Loucy (cell line): ENCODE results near the gene S100B.

ENCODE experiments used
- H2AFZ ChIP-seq: fragments of 200-600 bp; sonication (generic); 2 replicates; pipeline ENCODE4 v1.6.0; 2016; ENCODE audit warnings: antibody characterized with exemption, mild to moderate bottlenecking, low read length, moderate library complexity
- H3F3A ChIP-seq: fragments of 200-600 bp; 2 replicates; pipeline ENCODE4 v1.6.0; 2016; ENCODE audit warnings: antibody characterized with exemption, low read depth, mild to moderate bottlenecking
- H3K27me3 ChIP-seq: fragments of 200-600 bp; sonication (generic); 2 replicates; pipeline ENCODE4 v1.6.1; 2014; ENCODE audit warnings: low read length, mild to moderate bottlenecking; ENCODE audit not compliant: insufficient read depth, poor library complexity, severe bottlenecking
- H3K36me3 ChIP-seq: fragments of 200-600 bp; sonication (generic); 2 replicates; pipeline ENCODE4 v1.6.1; 2016; ENCODE audit warnings: low read length; ENCODE audit not compliant: insufficient read depth
- H3K4me1 ChIP-seq: fragments of 200-600 bp; sonication (generic); 2 replicates; pipeline ENCODE4 v1.5.1; 2014; ENCODE audit warnings: low read length, mild to moderate bottlenecking; ENCODE audit not compliant: insufficient read depth, poor library complexity, severe bottlenecking
- H3K4me2 ChIP-seq: fragments of 200-600 bp; sonication (generic); 2 replicates; pipeline ENCODE4 v1.6.0; 2014; ENCODE audit warnings: antibody characterized with exemption, low read length, low read depth, mild to moderate bottlenecking; ENCODE audit not compliant: poor library complexity, severe bottlenecking
- H3K4me3 ChIP-seq: fragments of 200-600 bp; sonication (generic); 2 replicates; pipeline ENCODE4 v1.5.1; 2014; ENCODE audit warnings: low read length, mild to moderate bottlenecking, mixed read lengths; ENCODE audit not compliant: poor library complexity, severe bottlenecking
- H3K79me2 ChIP-seq: fragments of 200-600 bp; sonication (generic); 2 replicates; pipeline ENCODE4 v1.6.1; 2014; ENCODE audit warnings: low read length; ENCODE audit not compliant: insufficient read depth
- H3K9ac ChIP-seq: fragments of 200-600 bp; sonication (generic); 2 replicates; pipeline ENCODE4 v1.6.0; 2014; ENCODE audit warnings: mild to moderate bottlenecking, low read depth, low read length, moderate library complexity; ENCODE audit not compliant: poor library complexity, severe bottlenecking
- H3K9me2 ChIP-seq: fragments of 200-600 bp; sonication (generic); replicated peaks from 2 replicates; pipeline ENCODE4 v1.6.1; 2016; ENCODE audit warnings: low read depth, low read length, mixed read lengths
- H3K9me3 ChIP-seq: fragments of 200-600 bp; sonication (generic); 2 replicates; pipeline ENCODE4 v1.6.1; 2014; ENCODE audit warnings: mild to moderate bottlenecking, antibody characterized with exemption, low read length, low read depth; ENCODE audit not compliant: insufficient read depth
- H4K20me1 ChIP-seq: fragments of 200-600 bp; sonication (generic); 2 replicates; pipeline ENCODE4 v1.6.0; 2014; ENCODE audit warnings: antibody characterized with exemption, low read length, mild to moderate bottlenecking; ENCODE audit not compliant: insufficient read depth, poor library complexity, severe bottlenecking
- CTCF ChIP-seq: fragments of 200-600 bp; sonication (generic); conservative IDR thresholded peaks from 2 replicates; pipeline ENCODE4 v1.5.1; 2014; ENCODE audit warnings: mild to moderate bottlenecking, antibody characterized with exemption, low read length
- EZH2phosphoT487 ChIP-seq: fragments of 200-600 bp; IDR thresholded peaks from 2 replicates; pipeline ENCODE4 v1.6.1; 2018; ENCODE audit warnings: antibody characterized with exemption, mild to moderate bottlenecking, moderate library complexity, borderline replicate concordance

Gene S100B

GRCh38 chr21:46616050-46616449 lies 11.2 kb upstream of the S100B start:
- Histone ChIP-seq H3K4me3 (no peak overlapping the region), H4K20me1 (no peaks in the 10 kb centered on the region), H3K79me2 (no peaks in the 10 kb centered on the region), H2AFZ (no peak overlapping the region), H3K36me3 (no peaks in the 10 kb centered on the region), H3K9ac (no peak overlapping the region), H3K9me3 (no peaks in the 10 kb centered on the region), H3K9me2 (no peaks in the 10 kb centered on the region), H3K4me2 (no peak overlapping the region), H3F3A (no peaks in the 10 kb centered on the region), H3K27me3 (no peaks in the 10 kb centered on the region), H3K4me1 (peaks cover 24% of the 10 kb centered on the region)
- TF ChIP-seq CTCF = no peak
- TF ChIP-seq EZH2phosphoT487 = no peak

GRCh38 chr21:46613391-46613790 lies 8.5 kb upstream of the S100B start:
- Histone ChIP-seq H3F3A (no peaks in the 10 kb centered on the region), H3K27me3 (no peaks in the 10 kb centered on the region), H3K4me3 (no peak overlapping the region), H2AFZ (no peak overlapping the region), H3K79me2 (no peaks in the 10 kb centered on the region), H3K4me2 (no peak overlapping the region), H3K36me3 (no peaks in the 10 kb centered on the region), H3K9me3 (no peaks in the 10 kb centered on the region; the same call in 1 of the 2 replicates), H3K9me2 (no peaks in the 10 kb centered on the region), H4K20me1 (no peaks in the 10 kb centered on the region), H3K4me1 (peaks cover 4% of the 10 kb centered on the region), H3K9ac (no peak overlapping the region)
- TF ChIP-seq EZH2phosphoT487 (no peak), CTCF (no peak)

- H3K4me1 ChIP-seq = peaks cover 30% of the 10 kb centered on the region
Observed at GRCh38 chr21:46610018-46610701, 5.3 kb upstream of the S100B start.

More at GRCh38 chr21:46610018-46610701, 5.3 kb upstream of the S100B start:
- H3K4me2 ChIP-seq = no peak overlapping the region
- H2AFZ ChIP-seq = no peak overlapping the region
- no peak for TF ChIP-seq CTCF
- TF ChIP-seq EZH2phosphoT487 = no peak
- H3K27me3 ChIP-seq = no peaks in the 10 kb centered on the region
- no peaks in the 10 kb centered on the region for H3K9me2 ChIP-seq
- H3K9me3 ChIP-seq = no peaks in the 10 kb centered on the region; the same call in 1 of the 2 replicates
- no peak overlapping the region for H3K4me3 ChIP-seq
- no peak overlapping the region for H3K9ac ChIP-seq
- H3F3A ChIP-seq = no peaks in the 10 kb centered on the region
- no peaks in the 10 kb centered on the region for H3K79me2 ChIP-seq
- no peaks in the 10 kb centered on the region for H3K36me3 ChIP-seq
- no peaks in the 10 kb centered on the region for H4K20me1 ChIP-seq
